MG63 (cell line): ENCODE data around the gene BHLHE23. TPM values are rescaled to one million over a fixed set of nuclear protein-coding genes. Genes with fewer than 3 reads are reported as not detected.
"Not testable (repeated sequence)": the region's sequence is repeated elsewhere in the genome, so short reads cannot be mapped to it uniquely, and the experiment has no call there.

Source experiments
- DNase-seq: peaks from one replicate; pipeline ENCODE4 v3.0.0-alpha.2; 2020
- H3K27me3 ChIP-seq: fragments of 250-450 bp; sonication (Bioruptor Pico); 2 replicates; pipeline ENCODE4 v1.5.1; 2020; ENCODE audit warnings: mild to moderate bottlenecking, moderate library complexity
- H3K36me3 ChIP-seq: fragments of 250-450 bp; sonication (Bioruptor Pico); 2 replicates; pipeline ENCODE4 v1.5.1; 2020; ENCODE audit warnings: mild to moderate bottlenecking, moderate library complexity
- H3K4me3 ChIP-seq: fragments of 250-450 bp; sonication (Bioruptor Pico); 2 replicates; pipeline ENCODE4 v1.5.1; 2020; ENCODE audit warnings: mild to moderate bottlenecking, moderate library complexity
- H3K9me3 ChIP-seq: fragments of 250-450 bp; sonication (Bioruptor Pico); 2 replicates; pipeline ENCODE4 v1.5.1; 2020; ENCODE audit warnings: mild to moderate bottlenecking, moderate library complexity
- total RNA-seq: library from RNA; depleted of rRNA; stranded (reverse); fragments of >200 nt; shearing (Covaris generic); gene quantifications from 2 replicates; pipeline ENCODE4 v1.2.3, GENCODE V29; 2014; ENCODE audit warnings: low replicate concordance

The BHLHE23 gene
- total RNA-seq, 1 experiment from 2014 or later = not detected

DNA sequence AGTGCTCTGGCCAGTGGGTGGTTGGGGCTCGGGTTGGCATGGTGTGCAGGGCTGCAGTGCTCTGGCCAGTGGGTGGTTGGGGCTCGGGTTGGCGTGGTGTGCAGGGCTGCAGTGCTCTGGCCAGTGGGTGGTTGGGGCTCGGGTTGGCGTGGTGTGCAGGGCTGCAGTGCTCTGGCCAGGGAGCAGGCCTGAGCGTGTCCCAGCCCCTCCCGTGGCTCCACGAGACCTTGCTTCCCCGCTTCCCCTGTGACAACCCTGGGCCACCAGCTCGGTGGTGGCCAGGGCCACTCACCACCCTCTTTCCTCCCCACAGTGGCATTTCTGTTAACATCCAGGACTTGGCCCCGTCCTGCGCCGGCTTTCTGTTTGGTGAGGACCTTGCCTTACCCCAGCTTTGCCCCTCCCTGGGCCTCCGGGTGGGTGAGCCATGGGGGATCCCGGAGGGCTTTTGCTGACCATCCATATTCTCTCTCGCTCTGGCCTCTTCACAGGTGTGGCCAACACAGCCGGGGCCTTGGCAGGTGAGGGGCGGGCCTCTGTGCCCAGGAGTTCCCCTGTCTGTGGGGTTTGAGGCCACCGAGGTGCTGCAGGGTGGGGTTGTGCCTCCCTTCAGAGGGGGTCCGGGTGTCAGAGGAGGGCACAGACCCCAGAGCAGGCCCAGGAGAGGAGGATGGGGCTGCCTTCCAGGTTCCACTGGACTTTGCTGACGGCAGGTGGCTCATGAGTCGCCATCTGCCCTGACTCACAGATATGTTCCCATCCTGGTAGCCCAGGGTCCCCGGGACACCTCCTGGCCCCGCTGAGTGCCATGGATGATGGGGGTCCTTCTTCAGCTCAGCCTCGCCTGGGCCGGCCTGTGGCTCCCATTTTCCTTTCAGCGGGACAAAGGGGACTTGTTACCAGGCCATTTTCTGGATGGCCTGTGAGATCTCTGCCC is 40.3 kb downstream of the BHLHE23 start:
- Histone ChIP-seq H3K4me3 (no peak overlapping the region), H3K9me3 (no peaks in the 10 kb centered on the region), H3K27me3 (no peaks in the 10 kb centered on the region; the same call in 1 of the 2 replicates), H3K36me3 (no peaks in the 10 kb centered on the region)
- DNase-seq = no peak

DNA sequence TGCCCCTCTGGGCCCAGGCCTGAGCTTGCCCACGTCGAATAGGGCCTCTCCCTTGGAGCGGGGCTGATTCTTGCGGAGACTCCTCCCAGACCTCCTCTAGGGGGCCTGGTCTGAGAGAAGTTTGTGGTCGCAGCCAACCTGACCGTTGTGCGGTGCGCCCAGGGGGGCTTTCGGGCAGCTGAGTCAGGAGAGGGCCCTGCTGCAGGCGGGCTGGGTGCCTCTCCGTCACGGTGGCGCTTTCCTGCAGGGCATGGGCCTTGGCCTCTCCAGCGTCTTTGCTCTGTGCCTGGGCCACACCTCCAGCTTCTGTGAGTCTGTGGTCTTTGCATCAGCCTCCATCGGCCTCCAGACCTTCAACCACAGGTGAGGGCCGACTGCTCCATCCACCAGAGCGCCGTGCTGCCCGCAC is 41.4 kb downstream of the BHLHE23 start:
- DNase-seq = no peak
- H3K36me3 ChIP-seq = no peaks in the 10 kb centered on the region

DNA sequence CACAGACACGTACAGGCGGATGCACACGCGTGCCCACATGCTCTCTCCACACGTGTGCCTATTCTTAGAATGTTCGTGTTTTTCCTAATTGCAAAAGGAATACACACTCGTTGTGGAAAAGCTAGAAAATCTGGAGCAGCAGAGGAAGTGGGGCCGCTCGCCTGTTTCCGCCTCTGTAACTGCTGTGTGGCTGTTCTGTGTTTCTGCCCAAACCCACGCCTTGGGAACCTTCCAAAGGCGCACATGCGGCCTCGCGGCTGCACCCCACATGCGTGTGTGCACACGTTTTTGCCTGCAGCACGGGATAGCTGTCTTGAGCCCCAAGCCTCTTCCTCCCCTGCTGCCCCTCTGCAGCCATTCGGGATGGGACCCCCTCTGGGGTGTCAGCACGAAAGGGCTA is 42.1 kb downstream of the BHLHE23 start:
- Histone ChIP-seq H3K4me3 (no peak overlapping the region), H3K27me3 (no peaks in the 10 kb centered on the region)

More for the DNA sequence above, 41.4 kb downstream of the BHLHE23 start:
- Histone ChIP-seq H3K4me3 (no peak overlapping the region), H3K27me3 (no peaks in the 10 kb centered on the region), H3K9me3 (no peaks in the 10 kb centered on the region)

DNA sequence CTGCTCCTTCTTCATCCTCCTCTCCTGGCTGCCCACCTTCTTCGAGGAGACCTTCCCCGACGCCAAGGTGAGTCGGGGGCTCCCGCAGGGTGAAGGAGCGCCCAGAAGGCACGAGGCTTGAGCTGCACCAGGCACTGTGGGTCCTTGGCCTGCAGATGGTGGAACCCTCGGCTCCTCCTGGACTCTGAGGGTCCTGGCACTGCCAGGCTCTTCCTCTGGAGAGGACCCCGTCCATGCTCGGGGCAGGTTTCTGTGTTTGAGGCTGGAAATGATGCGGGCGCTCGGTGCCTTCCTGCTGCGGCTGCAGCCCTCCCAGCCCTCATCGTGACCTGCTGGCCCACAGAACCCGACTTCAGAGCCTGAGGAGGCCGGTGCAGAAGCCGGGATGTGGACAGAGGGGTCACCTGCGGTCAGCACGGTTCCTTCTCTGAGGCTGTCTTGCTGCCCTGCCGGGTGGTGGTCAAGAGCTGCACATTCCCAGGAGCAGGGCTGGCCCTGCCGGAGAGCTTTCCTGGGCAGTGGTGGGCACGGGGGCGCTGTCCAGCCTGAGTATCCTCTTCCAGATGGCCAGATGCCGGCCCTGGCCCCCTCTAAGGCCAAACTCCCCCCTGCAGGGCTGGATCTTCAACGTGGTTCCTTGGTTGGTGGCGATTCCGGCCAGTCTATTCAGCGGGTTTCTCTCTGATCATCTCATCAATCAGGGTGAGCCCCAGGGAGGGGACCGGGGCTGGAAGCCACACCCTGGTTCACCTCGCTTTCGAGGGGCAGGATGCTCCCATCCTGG is 43.0 kb downstream of the BHLHE23 start:
- Histone ChIP-seq H3K4me3 (no peak overlapping the region), H3K9me3 (no peaks in the 10 kb centered on the region), H3K27me3 (no peaks in the 10 kb centered on the region), H3K36me3 (no peaks in the 10 kb centered on the region)
- DNase-seq = no peak

More for the DNA sequence above, 42.1 kb downstream of the BHLHE23 start:
- no peak for DNase-seq
- Histone ChIP-seq H3K9me3 (no peaks in the 10 kb centered on the region), H3K36me3 (no peaks in the 10 kb centered on the region)

DNA sequence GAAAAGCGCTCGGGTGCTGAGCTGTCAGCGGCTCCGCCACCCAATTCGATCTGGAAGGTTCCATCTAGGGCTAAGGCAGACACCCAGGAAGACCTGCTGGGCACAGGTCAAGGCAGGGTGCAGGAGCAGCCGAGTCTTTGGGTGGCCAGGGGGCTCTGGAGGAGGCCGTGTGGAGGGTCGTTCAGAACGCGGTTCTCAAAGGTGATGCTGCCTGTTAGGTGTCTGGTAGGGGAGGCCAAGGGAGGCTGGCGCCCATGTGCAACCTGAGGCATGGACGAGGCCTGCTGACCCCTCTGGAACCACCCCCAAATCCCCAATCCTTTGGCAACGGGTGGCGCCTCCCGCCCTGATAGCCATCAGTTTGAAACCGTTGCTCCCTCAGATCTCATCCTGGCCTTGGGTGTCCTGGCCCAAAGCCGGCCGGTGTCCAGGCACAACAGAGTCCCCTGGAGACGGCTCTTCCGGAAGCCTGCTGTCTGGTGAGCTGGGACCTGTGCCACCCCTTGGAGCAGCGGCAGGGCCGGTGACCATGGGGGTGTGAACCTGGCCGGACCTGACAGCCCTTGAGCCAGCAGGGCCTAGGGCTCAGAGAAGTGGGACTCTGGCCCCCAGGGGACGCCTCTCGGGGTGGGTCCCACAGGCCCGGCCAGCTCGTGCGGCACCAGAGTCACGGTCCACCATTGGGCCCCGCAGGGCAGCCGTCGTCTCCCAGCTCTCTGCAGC is 43.7 kb downstream of the BHLHE23 start:
- Histone ChIP-seq H3K4me3 (no peak overlapping the region), H3K27me3 (no peaks in the 10 kb centered on the region), H3K9me3 (no peaks in the 10 kb centered on the region), H3K36me3 (no peaks in the 10 kb centered on the region)
- no peak for DNase-seq

DNA sequence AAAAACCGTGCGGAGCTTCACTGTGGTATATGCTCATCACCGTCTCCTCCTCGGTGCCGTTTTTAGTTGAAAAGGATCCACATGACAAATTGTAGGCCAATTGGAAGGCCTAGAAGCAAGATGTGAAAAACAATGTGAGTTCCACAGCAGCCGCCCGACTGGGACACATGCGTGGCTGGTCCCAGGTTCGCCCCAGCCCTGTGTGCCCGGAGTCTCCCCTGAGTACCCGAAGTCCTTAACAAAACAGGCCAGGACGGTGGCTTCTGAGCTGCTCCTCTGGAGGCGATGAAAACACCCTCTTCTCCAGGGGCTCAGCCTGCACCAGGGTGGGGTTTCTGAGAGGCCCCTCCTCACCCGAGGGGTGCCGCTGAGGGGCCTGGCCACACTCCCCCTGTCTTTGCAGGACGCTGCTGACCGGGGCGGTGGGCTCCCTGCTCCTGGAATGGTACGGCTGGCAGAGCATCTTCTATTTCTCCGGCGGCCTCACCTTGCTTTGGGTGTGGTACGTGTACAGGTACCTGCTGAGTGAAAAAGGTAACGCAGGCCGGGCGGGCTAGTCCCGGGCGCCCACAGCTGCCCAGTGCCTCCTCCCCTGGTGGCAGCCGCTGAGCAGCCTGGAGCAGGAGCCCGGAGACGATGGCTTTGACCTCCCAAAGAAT is 44.4 kb downstream of the BHLHE23 start:
- no peaks in the 10 kb centered on the region for H3K36me3 ChIP-seq
- no peak overlapping the region for H3K4me3 ChIP-seq
- no peak for DNase-seq
- H3K27me3 ChIP-seq = no peaks in the 10 kb centered on the region
- H3K9me3 ChIP-seq = no peaks in the 10 kb centered on the region

DNA sequence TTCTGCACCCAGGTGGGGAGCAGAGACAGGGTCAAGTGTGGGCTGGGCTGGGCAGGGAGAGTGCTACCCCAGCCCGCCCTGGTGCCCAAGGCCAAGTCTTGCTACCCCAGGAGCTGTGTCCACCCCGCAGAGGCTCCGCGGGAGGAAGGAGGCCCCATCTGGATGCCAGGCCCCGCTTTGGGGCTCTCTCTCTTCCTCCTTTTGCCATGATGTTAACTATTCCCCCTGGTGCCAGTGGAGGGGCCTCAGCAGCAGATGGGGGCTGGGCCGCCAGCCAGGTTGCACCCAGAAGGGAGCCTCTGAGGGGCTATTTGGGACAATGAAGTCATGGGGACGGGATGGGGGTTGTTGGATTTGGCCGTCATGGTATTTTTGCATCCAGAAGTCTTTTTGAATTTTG is 45.0 kb downstream of the BHLHE23 start:
- H3K9me3 ChIP-seq = no peaks in the 10 kb centered on the region
- no peak overlapping the region for H3K4me3 ChIP-seq
- H3K36me3 ChIP-seq = no peaks in the 10 kb centered on the region
- no peak for DNase-seq
- H3K27me3 ChIP-seq = no peaks in the 10 kb centered on the region

DNA sequence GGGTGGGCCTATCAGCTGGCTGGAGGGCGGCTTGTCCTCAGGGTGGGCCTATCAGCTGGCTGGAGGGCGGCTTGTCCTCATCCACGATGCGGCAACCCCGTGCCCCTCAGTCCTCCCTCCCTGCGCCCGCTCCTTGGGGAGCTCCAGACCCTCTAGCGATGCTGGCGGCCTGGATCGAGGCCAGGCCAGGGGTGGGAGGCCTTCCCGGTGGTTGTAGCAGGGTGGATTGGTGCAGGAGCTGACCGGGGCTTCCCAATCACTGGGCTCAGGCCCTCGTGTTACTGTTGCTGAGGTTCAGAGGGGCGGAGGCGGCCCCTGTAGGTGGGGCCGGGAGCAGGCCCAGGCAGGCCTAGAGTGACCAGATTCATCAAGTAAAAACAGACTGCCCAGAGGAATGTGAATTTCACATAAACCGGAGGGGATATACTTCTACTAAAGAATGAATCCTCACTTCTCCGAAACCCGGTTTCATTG is 45.4 kb downstream of the BHLHE23 start:
- no peak for DNase-seq

DNA sequence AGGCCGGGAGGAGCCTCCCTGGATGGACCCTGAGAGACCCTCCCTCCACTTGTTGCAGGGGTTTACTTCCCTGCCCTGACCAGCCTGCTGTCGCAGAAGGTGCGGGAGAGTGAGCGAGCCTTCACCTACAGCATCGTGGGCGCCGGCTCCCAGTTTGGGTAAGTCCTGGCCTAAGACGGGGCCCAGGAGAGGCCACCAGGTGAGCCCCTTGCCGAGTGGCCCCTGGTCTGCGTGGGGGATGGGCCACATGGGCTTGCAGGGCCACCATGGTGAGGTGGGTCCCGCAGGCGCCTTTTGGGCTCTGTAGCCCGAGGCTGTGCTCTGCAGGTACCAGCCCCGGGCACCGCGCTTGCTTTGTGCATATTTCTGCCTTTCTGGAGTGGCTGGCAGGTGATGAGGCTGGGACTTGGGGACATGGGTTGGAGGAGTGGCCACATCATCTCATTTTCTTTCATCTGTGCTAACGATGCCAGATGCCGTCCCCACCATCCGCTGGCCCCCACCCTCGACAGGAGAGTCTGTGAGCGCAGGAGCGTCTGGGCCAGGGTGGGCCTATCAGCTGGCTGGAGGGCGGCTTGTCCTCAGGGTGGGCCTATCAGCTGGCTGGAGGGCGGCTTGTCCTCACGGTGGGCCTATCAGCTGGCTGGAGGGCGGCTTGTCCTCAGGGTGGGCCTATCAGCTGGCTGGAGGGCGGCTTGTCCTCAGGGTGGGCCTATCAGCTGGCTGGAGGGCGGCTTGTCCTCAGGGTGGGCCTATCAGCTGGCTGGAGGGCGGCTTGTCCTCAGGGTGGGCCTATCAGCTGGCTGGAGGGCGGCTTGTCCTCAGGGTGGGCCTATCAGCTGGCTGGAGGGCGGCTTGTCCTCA is 46.1 kb downstream of the BHLHE23 start:
- H3K4me3 ChIP-seq, H3K36me3 ChIP-seq, DNase-seq, H3K27me3 ChIP-seq, H3K9me3 ChIP-seq: not testable (repeated sequence)

More for the DNA sequence above, 45.4 kb downstream of the BHLHE23 start:
- Histone ChIP-seq H3K4me3 (no peak overlapping the region), H3K27me3 (no peaks in the 10 kb centered on the region), H3K9me3 (no peaks in the 10 kb centered on the region), H3K36me3 (no peaks in the 10 kb centered on the region)

DNA sequence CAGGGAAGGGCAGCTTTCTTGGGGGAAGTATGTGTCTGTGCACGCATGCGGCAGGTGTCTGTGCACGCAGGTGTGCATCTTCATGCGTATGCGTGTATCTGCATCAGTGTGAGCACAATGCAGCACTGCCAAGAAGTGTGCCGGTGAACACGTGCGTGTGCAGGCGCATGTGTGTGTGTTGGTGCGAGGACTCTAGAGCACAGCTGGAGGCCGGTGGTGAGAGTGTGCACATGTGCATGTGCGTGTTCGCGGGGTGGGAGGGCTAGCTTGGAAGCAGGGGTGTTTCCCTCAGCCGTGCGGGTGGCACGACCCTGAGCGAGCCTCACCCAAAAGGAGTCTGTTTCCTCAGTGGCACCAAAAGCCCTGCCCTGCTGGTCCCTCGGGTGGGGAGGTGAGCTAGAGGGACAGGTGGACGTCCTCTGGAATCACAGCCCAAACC is 46.7 kb downstream of the BHLHE23 start:
- H3K4me3 ChIP-seq = no peak overlapping the region
- no peaks in the 10 kb centered on the region for H3K36me3 ChIP-seq
- DNase-seq = no peak
- no peaks in the 10 kb centered on the region for H3K27me3 ChIP-seq
- no peaks in the 10 kb centered on the region for H3K9me3 ChIP-seq

DNA sequence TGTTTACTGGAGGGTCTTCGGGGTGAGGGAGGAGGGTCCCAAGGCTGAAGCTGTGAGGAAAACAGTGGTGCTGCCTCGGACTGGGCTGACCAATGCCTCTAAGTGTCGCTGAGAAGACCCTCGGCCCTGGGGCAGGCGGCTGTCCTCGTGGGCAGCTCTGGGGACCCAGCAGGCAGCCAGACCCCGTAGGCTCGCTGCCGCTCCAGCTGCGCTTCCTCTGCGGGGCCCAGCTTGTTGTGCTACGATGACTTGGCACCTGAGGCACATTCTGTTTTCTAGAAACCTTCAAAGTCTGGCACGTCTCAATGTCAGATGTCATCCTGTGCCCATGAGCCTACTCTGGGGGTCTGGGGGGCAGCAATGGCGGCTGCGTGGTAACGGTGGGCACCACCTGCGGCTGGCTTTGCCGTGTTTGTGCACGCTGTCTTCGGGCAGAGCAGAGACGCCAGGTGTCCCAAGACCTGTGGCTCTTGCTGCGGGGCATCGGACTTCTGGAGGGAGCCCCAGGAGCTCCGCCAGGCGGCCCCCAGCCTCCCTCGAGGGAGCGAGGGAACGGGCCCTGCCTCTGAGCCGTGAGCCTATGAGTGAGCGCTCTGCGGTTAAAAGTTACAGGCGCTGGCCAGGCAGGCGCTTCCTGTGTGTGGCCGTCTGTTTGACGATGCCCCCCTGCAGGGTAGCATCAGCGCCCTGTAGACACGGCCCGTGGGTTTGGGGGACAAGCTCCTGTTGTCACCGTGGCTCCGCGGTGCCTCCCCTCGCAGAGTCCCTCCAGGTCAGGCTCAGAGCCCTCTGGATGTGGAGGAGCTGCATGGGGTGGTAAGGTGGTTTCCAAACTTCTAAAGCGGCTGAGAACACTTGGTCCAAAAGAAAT is 47.4 kb downstream of the BHLHE23 start:
- Histone ChIP-seq H3K36me3 (no peaks in the 10 kb centered on the region), H3K9me3 (no peaks in the 10 kb centered on the region), H3K4me3 (no peak overlapping the region), H3K27me3 (no peaks in the 10 kb centered on the region)
- DNase-seq = no peak

DNA sequence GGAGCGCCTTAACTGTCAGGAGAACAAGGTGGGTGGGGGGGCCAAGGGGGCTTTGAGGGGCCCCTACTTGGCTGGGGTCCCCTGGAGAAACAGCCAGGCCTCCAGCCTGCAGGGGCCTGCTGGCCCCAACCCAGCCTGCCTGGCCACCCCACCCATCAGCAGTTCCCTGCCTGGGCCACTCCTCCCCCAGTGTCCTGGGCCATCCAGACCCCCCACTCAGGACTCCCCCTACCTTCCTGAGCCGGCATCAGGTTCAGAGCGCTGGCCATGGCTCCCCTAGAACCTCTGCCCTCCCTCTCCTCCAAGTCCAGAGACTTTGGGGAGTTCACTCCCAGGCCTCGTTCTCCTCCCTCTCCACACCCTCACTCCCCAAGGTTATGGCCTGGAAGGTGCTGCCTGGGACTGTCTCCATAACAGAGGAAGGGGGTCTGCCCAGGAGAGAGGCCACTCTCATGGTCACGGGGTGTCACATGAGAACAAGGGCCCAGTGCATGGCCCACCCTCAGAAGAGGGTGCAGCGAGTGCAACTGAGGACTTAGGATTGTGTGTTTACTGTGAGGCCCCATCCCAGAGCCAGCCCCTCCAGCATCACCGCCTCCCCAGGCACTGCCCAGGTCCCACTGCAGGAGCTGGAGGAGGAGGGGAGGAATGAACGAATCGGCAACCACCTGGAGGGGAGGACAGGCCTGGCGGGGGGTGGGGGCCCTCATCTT is 48.2 kb downstream of the BHLHE23 start:
- Histone ChIP-seq H3K4me3 (no peak overlapping the region), H3K27me3 (no peaks in the 10 kb centered on the region), H3K9me3 (no peaks in the 10 kb centered on the region), H3K36me3 (no peaks in the 10 kb centered on the region)
- no peak for DNase-seq

DNA sequence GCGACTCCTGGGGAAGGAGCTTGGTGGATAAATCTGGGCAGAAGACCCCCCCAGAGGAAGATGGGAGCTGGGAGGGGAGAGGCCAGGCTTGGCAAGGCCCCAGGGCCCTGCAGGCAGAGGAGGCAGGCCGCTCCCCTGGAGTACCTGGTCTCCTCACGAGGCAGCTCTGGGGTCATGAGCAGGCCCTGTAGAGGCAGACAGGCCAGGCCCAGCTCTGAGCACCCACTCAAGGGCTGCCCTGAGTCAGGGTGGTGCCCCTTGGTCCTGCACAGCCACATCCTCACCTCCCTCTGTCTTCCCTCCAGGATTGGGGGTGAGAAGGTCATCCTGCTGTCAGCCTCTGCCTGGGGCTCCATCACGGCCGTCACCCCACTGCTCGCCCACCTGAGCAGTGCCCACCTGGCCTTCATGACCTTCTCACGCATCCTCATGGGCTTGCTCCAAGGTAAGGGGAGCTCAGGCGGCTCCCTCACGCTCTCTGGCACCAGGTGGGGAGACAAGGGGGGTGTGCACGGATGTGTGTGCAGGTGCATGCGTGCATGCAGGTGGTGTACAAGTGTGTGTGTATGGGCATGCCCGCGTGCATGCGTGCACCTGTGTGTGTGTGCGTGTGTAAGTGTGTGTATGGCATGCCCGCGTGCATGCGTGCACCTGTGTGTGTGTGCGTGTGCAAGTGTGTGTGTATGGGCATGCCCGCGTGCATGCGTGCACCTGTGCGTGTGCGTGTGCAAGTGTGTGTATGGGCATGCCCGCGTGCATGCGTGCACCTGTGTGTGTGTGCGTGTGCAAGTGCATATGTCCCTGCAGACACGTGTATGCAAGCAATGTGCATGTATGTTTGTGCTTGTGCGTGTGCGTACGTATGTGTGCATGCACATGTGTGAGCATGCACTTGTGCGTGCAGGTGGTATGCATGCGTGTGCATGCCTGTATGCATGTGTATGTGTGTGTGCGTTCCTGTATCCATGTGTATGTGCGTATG is 49.3 kb downstream of the BHLHE23 start:
- Histone ChIP-seq H3K9me3 (no peaks in the 10 kb centered on the region), H3K27me3 (no peaks in the 10 kb centered on the region), H3K4me3 (no peak overlapping the region), H3K36me3 (no peaks in the 10 kb centered on the region)
- no peak for DNase-seq
